Ovary (tissue), 3 donors: Measurements from ENCODE around the gene KLK15.

Source experiments
- EP300 ChIP-seq: sonication (generic); formaldehyde crosslinking; IDR thresholded peaks from one replicate; pipeline ENCODE4 v1.6.1; 2017; ENCODE audit warnings: antibody characterized with exemption
- POLR2A ChIP-seq: fragments of 450-650 bp; IDR thresholded peaks from one replicate; pipeline ENCODE4 v1.6.1; 2017; ENCODE audit warnings: antibody characterized with exemption, mild to moderate bottlenecking, moderate library complexity
- TF ChIP-seq, protein P1 (sequence below), 3 donors: fragments of 450-650 bp in 2 of 3; fragments of 200-600 bp in 1 of 3; IDR thresholded peaks; one replicate each; pipeline versions ENCODE4 v1.5.1 to v1.8.0; 2016 to 2022; ENCODE audit warnings: antibody characterized with exemption in 3 of 3, mild to moderate bottlenecking in 1 of 3
- donor health status: DM: no; HTN: no; CAD: no.

- no peak for TF ChIP-seq POLR2A
- TF ChIP-seq, protein P1, sequence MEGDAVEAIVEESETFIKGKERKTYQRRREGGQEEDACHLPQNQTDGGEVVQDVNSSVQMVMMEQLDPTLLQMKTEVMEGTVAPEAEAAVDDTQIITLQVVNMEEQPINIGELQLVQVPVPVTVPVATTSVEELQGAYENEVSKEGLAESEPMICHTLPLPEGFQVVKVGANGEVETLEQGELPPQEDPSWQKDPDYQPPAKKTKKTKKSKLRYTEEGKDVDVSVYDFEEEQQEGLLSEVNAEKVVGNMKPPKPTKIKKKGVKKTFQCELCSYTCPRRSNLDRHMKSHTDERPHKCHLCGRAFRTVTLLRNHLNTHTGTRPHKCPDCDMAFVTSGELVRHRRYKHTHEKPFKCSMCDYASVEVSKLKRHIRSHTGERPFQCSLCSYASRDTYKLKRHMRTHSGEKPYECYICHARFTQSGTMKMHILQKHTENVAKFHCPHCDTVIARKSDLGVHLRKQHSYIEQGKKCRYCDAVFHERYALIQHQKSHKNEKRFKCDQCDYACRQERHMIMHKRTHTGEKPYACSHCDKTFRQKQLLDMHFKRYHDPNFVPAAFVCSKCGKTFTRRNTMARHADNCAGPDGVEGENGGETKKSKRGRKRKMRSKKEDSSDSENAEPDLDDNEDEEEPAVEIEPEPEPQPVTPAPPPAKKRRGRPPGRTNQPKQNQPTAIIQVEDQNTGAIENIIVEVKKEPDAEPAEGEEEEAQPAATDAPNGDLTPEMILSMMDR (IDR thresholded peaks at IDR 0.05), result no peak
- no peak for TF ChIP-seq EP300
Measured at GRCh38 chr19:50858886-50859285, 25.5 kb upstream of the KLK15 start.
